ENCODE results near the gene NIM1K. TPM values are rescaled to one million over a fixed set of nuclear protein-coding genes. Genes with fewer than 3 reads are reported as not detected.

Gene NIM1K
- total RNA-seq, 1 donor from 2014 or later: 4.8 TPM

- DNase-seq: no peak
Observed at GRCh38 chr5:43313854-43314457, 121.9 kb downstream of the NIM1K start.

GRCh38 chr5:43314724-43315123 lies 122.7 kb downstream of the NIM1K start:
- Histone ChIP-seq H3K4me1 (peaks cover 13% of the 10 kb centered on the region), H3K9me3 (no peaks in the 10 kb centered on the region), H3K36me3 (no peaks in the 10 kb centered on the region), H3K4me3 (no peak overlapping the region), H3K27me3 (ENCODE audit: low read depth) (no peaks in the 10 kb centered on the region), H3K27ac (peak overlapping the region; percentile 82)
- TF ChIP-seq, protein P1, sequence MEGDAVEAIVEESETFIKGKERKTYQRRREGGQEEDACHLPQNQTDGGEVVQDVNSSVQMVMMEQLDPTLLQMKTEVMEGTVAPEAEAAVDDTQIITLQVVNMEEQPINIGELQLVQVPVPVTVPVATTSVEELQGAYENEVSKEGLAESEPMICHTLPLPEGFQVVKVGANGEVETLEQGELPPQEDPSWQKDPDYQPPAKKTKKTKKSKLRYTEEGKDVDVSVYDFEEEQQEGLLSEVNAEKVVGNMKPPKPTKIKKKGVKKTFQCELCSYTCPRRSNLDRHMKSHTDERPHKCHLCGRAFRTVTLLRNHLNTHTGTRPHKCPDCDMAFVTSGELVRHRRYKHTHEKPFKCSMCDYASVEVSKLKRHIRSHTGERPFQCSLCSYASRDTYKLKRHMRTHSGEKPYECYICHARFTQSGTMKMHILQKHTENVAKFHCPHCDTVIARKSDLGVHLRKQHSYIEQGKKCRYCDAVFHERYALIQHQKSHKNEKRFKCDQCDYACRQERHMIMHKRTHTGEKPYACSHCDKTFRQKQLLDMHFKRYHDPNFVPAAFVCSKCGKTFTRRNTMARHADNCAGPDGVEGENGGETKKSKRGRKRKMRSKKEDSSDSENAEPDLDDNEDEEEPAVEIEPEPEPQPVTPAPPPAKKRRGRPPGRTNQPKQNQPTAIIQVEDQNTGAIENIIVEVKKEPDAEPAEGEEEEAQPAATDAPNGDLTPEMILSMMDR (IDR thresholded peaks at IDR 0.05): no peak
- ATAC-seq (no peak), DNase-seq (no peak)
- intact Hi-C loops (cut with DNase I): no loop called here

More at GRCh38 chr5:43313854-43314457, 121.9 kb downstream of the NIM1K start:
- H3K4me1 ChIP-seq: peaks cover 20% of the 10 kb centered on the region
- ATAC-seq: no peak
- peak overlapping the region; percentile 72 for H3K4me3 ChIP-seq
- H3K27me3 ChIP-seq (ENCODE audit: low read depth): no peaks in the 10 kb centered on the region
- TF ChIP-seq, protein P1 (IDR thresholded peaks at IDR 0.05): no peak
- H3K36me3 ChIP-seq: no peaks in the 10 kb centered on the region
- intact Hi-C loops (cut with DNase I): no loop called here
- H3K9me3 ChIP-seq: no peaks in the 10 kb centered on the region
- H3K27ac ChIP-seq: peak overlapping the region; percentile 82

DNA sequence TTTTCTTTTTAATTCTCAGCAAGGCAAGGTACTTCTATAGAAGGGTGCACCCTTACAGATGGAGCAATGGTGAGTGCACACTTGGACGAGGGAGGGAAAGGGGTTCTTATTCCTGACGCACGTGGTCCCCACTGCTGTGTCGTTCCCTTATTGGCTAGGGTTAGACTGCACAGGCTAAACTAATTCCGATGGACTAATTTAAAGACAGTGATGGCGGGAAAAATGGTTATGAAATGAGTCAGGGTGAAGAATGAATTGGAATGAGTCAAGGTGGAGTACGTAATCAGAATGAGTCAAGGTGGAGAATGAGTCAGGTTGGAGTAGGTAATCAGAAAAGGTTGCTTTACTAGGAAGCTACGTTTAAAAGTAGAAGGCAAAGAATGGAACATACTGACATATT lies 123.2 kb downstream of the NIM1K start:
- Histone ChIP-seq H3K36me3 (no peaks in the 10 kb centered on the region), H3K4me3 (no peak overlapping the region), H3K27ac (no peak overlapping the region), H3K27me3 (ENCODE audit: low read depth) (no peaks in the 10 kb centered on the region), H3K4me1 (peaks cover 11% of the 10 kb centered on the region), H3K9me3 (no peaks in the 10 kb centered on the region)
- DNase-seq (no peak), ATAC-seq (no peak)
- intact Hi-C loops (cut with DNase I): no loop called here
- TF ChIP-seq, protein P1 (IDR thresholded peaks at IDR 0.05): no peak

- intact Hi-C loops (cut with DNase I): no loop called here
- H3K9me3 ChIP-seq: no peaks in the 10 kb centered on the region
Observed at GRCh38 chr5:43315682-43316081, 123.7 kb downstream of the NIM1K start.

GRCh38 chr5:43316421-43316820 lies 124.4 kb downstream of the NIM1K start:
- Histone ChIP-seq H3K4me1 (peaks cover 11% of the 10 kb centered on the region), H3K36me3 (no peaks in the 10 kb centered on the region), H3K9me3 (no peaks in the 10 kb centered on the region), H3K4me3 (no peak overlapping the region), H3K27me3 (ENCODE audit: low read depth) (no peaks in the 10 kb centered on the region), H3K27ac (no peak overlapping the region)
- intact Hi-C loops (cut with DNase I): no loop called here
- TF ChIP-seq, protein P1 (IDR thresholded peaks at IDR 0.05): no peak
- no peak for DNase-seq
- ATAC-seq: no peak

More at GRCh38 chr5:43315682-43316081, 123.7 kb downstream of the NIM1K start:
- Histone ChIP-seq H3K36me3 (no peaks in the 10 kb centered on the region), H3K27ac (no peak overlapping the region), H3K4me1 (peaks cover 11% of the 10 kb centered on the region), H3K27me3 (ENCODE audit: low read depth) (no peaks in the 10 kb centered on the region), H3K4me3 (no peak overlapping the region)
- ATAC-seq (no peak), DNase-seq (no peak)
- TF ChIP-seq, protein P1 (IDR thresholded peaks at IDR 0.05): no peak
